PC-3 (cell line): ENCODE measurements around the gene GPR83. TPM values are rescaled to one million over a fixed set of nuclear protein-coding genes. Genes with fewer than 3 reads are reported as not detected.

ENCODE experiments used
- ATAC-seq: fragments of 200-7000 bp; cut with Tn5 transposase; 2 replicates; pipeline ENCODE4 v1.9.1; 2020; ENCODE audit warnings: mild to moderate bottlenecking, moderate library complexity
- BruUV-seq: library from RNA; stranded (reverse); fragments of 400-500 nt; replicated peaks from 2 replicates; lab custom pipeline; 2021; lab: Mats Ljungman, UMichigan
- CTCF ChIA-PET: fragments of 300-600 bp; sonication (Branson Sonifier 250); formaldehyde crosslinking; loops from one replicate; lab custom pipeline; 2022; ENCODE audit warnings: antibody characterized with exemption; lab: Charles Lee
- POLR2A ChIA-PET: fragments of 300-600 bp; sonication (Branson Sonifier 250); formaldehyde crosslinking; loops from one replicate; lab custom pipeline; 2022; ENCODE audit warnings: antibody characterized with exemption; ENCODE audit not compliant: unreplicated experiment; lab: Charles Lee
- DNase-seq: peaks from one replicate; pipeline ENCODE4 v3.0.0-alpha.2; 2015
- H2AFZ ChIP-seq: fragments of 300-600 bp; sonication (generic); 2 replicates; pipeline ENCODE4 v1.6.0; 2016; ENCODE audit warnings: antibody characterized with exemption, low read length
- H3F3A ChIP-seq: fragments of 300-600 bp; sonication (generic); one replicate; pipeline ENCODE4 v1.6.0; 2017; ENCODE audit warnings: antibody characterized with exemption, low read length, control low read depth, mild to moderate bottlenecking; ENCODE audit not compliant: unreplicated experiment
- H3K27ac ChIP-seq: fragments of 300-600 bp; sonication (generic); 2 replicates; pipeline ENCODE4 v1.5.1; 2016; ENCODE audit warnings: mild to moderate bottlenecking, low read length
- H3K27me3 ChIP-seq: fragments of 300-600 bp; sonication (generic); 2 replicates; pipeline ENCODE4 v1.6.1; 2016; ENCODE audit warnings: low read length, mixed read lengths
- H3K36me3 ChIP-seq: fragments of 300-600 bp; sonication (generic); 2 replicates; pipeline ENCODE4 v1.6.1; 2016; ENCODE audit warnings: low read depth, mixed run types, low read length, mixed read lengths
- H3K4me1 ChIP-seq: fragments of 300-600 bp; sonication (generic); 2 replicates; pipeline ENCODE4 v1.5.1; 2016; ENCODE audit warnings: low read length; ENCODE audit not compliant: insufficient read depth
- H3K4me2 ChIP-seq: fragments of 300-600 bp; sonication (generic); 2 replicates; pipeline ENCODE4 v1.6.0; 2016; ENCODE audit warnings: low read length
- H3K4me3 ChIP-seq: fragments of 300-600 bp; sonication (generic); 2 replicates; pipeline ENCODE4 v1.5.1; 2016; ENCODE audit warnings: mild to moderate bottlenecking, low read length, mixed read lengths
- H3K79me2 ChIP-seq: fragments of 300-600 bp; sonication (generic); 2 replicates; pipeline ENCODE4 v1.6.1; 2017; ENCODE audit warnings: low read length, mixed read lengths
- H3K9ac ChIP-seq: fragments of 300-600 bp; sonication (generic); 2 replicates; pipeline ENCODE4 v1.6.0; 2016; ENCODE audit warnings: mild to moderate bottlenecking, low read length
- H3K9me2 ChIP-seq: fragments of 300-600 bp; sonication (generic); replicated peaks from 2 replicates; pipeline ENCODE4 v1.6.1; 2016; ENCODE audit warnings: mixed run types, low read length, mixed read lengths
- H3K9me3 ChIP-seq: fragments of 300-600 bp; sonication (generic); 2 replicates; pipeline ENCODE4 v1.6.1; 2016; ENCODE audit warnings: low read length, mixed read lengths
- H4K20me1 ChIP-seq: fragments of 300-600 bp; sonication (generic); 2 replicates; pipeline ENCODE4 v1.6.1; 2016; ENCODE audit warnings: low read length, mixed read lengths
- EZH2 ChIP-seq: fragments of 300-600 bp; sonication (generic); IDR thresholded peaks from one replicate; pipeline ENCODE4 v1.6.1; 2017; ENCODE audit warnings: antibody characterized with exemption, mild to moderate bottlenecking, low read length; ENCODE audit not compliant: unreplicated experiment
- EZH2phosphoT487 ChIP-seq: fragments of 300-600 bp; sonication (generic); IDR thresholded peaks from 2 replicates; pipeline ENCODE4 v1.6.1; 2018; ENCODE audit warnings: mild to moderate bottlenecking, antibody characterized with exemption, low read length, borderline replicate concordance
- intact Hi-C: fragments of 100-400 bp; cut with micrococcal nuclease; formaldehyde crosslinking; loops from 2 replicates; pipeline ENCODE4 v1.9.0; 2023
- total RNA-seq: library from RNA; depleted of rRNA; stranded (reverse); fragments of >200 nt; gene quantifications from 2 replicates; pipeline ENCODE4 v1.2.3, GENCODE V29; 2014
- TF ChIP-seq, protein P1 (sequence below): fragments of 300-600 bp; sonication (generic); conservative IDR thresholded peaks from 2 replicates; pipeline ENCODE4 v1.5.1; 2017; ENCODE audit warnings: antibody characterized with exemption, low read depth, mild to moderate bottlenecking, low read length

GPR83 gene
- total RNA-seq, 1 experiment from 2014 or later, result not detected

- no peaks in the 10 kb centered on the region for H3F3A ChIP-seq
- DNase-seq (peak; percentile 71), ATAC-seq (peak; percentile 73)
- H3K9me2 ChIP-seq, result no peaks in the 10 kb centered on the region
- H3K4me2 ChIP-seq, result no peak overlapping the region
- BruUV-seq, result no TSS peak
- H3K27me3 ChIP-seq, result no peaks in the 10 kb centered on the region
- no peak overlapping the region for H3K9ac ChIP-seq
- H3K4me3 ChIP-seq, result no peak overlapping the region
- H2AFZ ChIP-seq, result no peak overlapping the region
- H3K9me3 ChIP-seq, result no peaks in the 10 kb centered on the region
- intact Hi-C loops, result loop anchor here (1.0 to 10.0 kb wide), 5 partner anchors 87 to 522 kb away; no protein-coding TSS in a partner anchor
- TF ChIP-seq EZH2phosphoT487 (no peak), EZH2 (no peak)
- TF ChIP-seq, protein P1, sequence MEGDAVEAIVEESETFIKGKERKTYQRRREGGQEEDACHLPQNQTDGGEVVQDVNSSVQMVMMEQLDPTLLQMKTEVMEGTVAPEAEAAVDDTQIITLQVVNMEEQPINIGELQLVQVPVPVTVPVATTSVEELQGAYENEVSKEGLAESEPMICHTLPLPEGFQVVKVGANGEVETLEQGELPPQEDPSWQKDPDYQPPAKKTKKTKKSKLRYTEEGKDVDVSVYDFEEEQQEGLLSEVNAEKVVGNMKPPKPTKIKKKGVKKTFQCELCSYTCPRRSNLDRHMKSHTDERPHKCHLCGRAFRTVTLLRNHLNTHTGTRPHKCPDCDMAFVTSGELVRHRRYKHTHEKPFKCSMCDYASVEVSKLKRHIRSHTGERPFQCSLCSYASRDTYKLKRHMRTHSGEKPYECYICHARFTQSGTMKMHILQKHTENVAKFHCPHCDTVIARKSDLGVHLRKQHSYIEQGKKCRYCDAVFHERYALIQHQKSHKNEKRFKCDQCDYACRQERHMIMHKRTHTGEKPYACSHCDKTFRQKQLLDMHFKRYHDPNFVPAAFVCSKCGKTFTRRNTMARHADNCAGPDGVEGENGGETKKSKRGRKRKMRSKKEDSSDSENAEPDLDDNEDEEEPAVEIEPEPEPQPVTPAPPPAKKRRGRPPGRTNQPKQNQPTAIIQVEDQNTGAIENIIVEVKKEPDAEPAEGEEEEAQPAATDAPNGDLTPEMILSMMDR, result peak; percentile 84
- ChIA-PET POLR2A (no interaction called here), CTCF (interaction anchor here (0.7 to 1.7 kb wide), 3 partner anchors 32 to 567 kb away, joined by 3 to 32 read pairs (median 4); partner anchors contain the start of gene VSTM5)
- H4K20me1 ChIP-seq, result no peaks in the 10 kb centered on the region
- H3K79me2 ChIP-seq, result no peaks in the 10 kb centered on the region
- no peaks in the 10 kb centered on the region for H3K4me1 ChIP-seq
- no peak overlapping the region for H3K27ac ChIP-seq
- peaks cover 6% of the 10 kb centered on the region; the same call in 1 of the 2 replicates for H3K36me3 ChIP-seq
Observed at GRCh38 chr11:94417386-94417987, 16.3 kb upstream of the GPR83 start.

GRCh38 chr11:94405062-94405833 lies 4.0 kb upstream of the GPR83 start:
- Histone ChIP-seq H3K9me3 (no peaks in the 10 kb centered on the region), H3K27ac (no peak overlapping the region), H3K27me3 (no peaks in the 10 kb centered on the region), H3K4me1 (peaks cover 7% of the 10 kb centered on the region; the same call in 1 of the 2 replicates), H3F3A (no peaks in the 10 kb centered on the region), H3K79me2 (no peaks in the 10 kb centered on the region), H3K4me3 (no peak overlapping the region), H2AFZ (no peak overlapping the region), H3K9ac (no peak overlapping the region), H3K4me2 (no peak overlapping the region), H4K20me1 (no peaks in the 10 kb centered on the region), H3K9me2 (no peaks in the 10 kb centered on the region), H3K36me3 (no peaks in the 10 kb centered on the region)
- BruUV-seq, result no TSS peak
- ChIA-PET POLR2A (no interaction called here), CTCF (no interaction called here)
- ATAC-seq (no peak), DNase-seq (no peak)
- TF ChIP-seq, protein P1, result no peak
- TF ChIP-seq EZH2 (no peak), EZH2phosphoT487 (no peak)
- intact Hi-C loops, result no loop called here

GRCh38 chr11:94402355-94402754 lies 1.1 kb upstream of the GPR83 start:
- DNase-seq, result peak; percentile 63
- ChIA-PET POLR2A (no interaction called here), CTCF (no interaction called here)
- no peak overlapping the region for H3K4me2 ChIP-seq
- no peaks in the 10 kb centered on the region for H4K20me1 ChIP-seq
- TF ChIP-seq, protein P1, result no peak
- TF ChIP-seq EZH2, result no peak
- TF ChIP-seq EZH2phosphoT487, result no peak
- ATAC-seq, result peak; percentile 73
- H3K9me2 ChIP-seq, result no peaks in the 10 kb centered on the region
- BruUV-seq, result no TSS peak
- H3K36me3 ChIP-seq, result no peaks in the 10 kb centered on the region
- H3F3A ChIP-seq, result no peaks in the 10 kb centered on the region
- no peaks in the 10 kb centered on the region for H3K79me2 ChIP-seq
- no peaks in the 10 kb centered on the region for H3K9me3 ChIP-seq
- H2AFZ ChIP-seq, result no peak overlapping the region
- no peak overlapping the region for H3K9ac ChIP-seq
- H3K27ac ChIP-seq, result no peak overlapping the region
- intact Hi-C loops, result no loop called here
- H3K27me3 ChIP-seq, result no peaks in the 10 kb centered on the region
- H3K4me1 ChIP-seq, result peaks cover 7% of the 10 kb centered on the region; the same call in 1 of the 2 replicates
- no peak overlapping the region for H3K4me3 ChIP-seq
